GM19463 (cell line): ENCODE results near the gene PCGF5.
"Not testable (repeated sequence)": the region's sequence is repeated elsewhere in the genome, so short reads cannot be mapped to it uniquely, and the experiment has no call there.

Source experiments
- ATAC-seq: cut with Tn5 transposase; IDR thresholded peaks from one replicate; pipeline ENCODE4 v1.9.1; 2021; ENCODE audit warnings: mild to moderate bottlenecking, moderate library complexity; ENCODE audit not compliant: unreplicated experiment

Gene PCGF5

GRCh38 chr10:91319336-91319735 is 98.9 kb downstream of the PCGF5 start:
- ATAC-seq = no peak

- ATAC-seq = not testable (repeated sequence)
Observed at GRCh38 chr10:91323293-91323905, 102.9 kb downstream of the PCGF5 start.

- ATAC-seq = no peak
Observed at GRCh38 chr10:91328320-91328984, 108.0 kb downstream of the PCGF5 start.
